CD14-positive monocyte (primary cell): ENCODE measurements around the gene GSTO2. TPM values are rescaled to one million over a fixed set of nuclear protein-coding genes. Genes with fewer than 3 reads are reported as not detected.

ENCODE experiments used
- DNase-seq, 3 donors: peaks; one replicate each; pipeline ENCODE4 v3.0.0-alpha.2; 2011 to 2022
- H2AFZ ChIP-seq: 2 replicates; pipeline ENCODE4 v1.6.0; 2012; ENCODE audit warnings: mild to moderate bottlenecking, low read depth, low read length, inconsistent platforms; ENCODE audit not compliant: insufficient read depth, poor library complexity, severe bottlenecking
- H3K27ac ChIP-seq, 2 donors: 1 replicate in 1 of 2; 2 replicates in 1 of 2; pipeline ENCODE4 v1.5.1; 2012 to 2013; ENCODE audit warnings: low read length in 2 of 2, control low read depth in 1 of 2, inconsistent platforms in 1 of 2, low read depth in 1 of 2, mild to moderate bottlenecking in 1 of 2
- H3K27me3 ChIP-seq, 2 donors: one replicate each; pipeline versions ENCODE4 v1.6.0 to v1.6.1; 2011 to 2013; ENCODE audit warnings: low read length in 2 of 2; ENCODE audit not compliant: control insufficient read depth in 2 of 2, insufficient read depth in 2 of 2
- H3K36me3 ChIP-seq, 2 donors: replicated peaks in 1 of 2; 1 replicate in 1 of 2; 2 replicates in 1 of 2; pipeline versions ENCODE4 v1.5.1 to v1.6.1; 2012 to 2013; ENCODE audit warnings: low read length in 2 of 2, control low read depth in 1 of 2, inconsistent platforms in 1 of 2, mild to moderate bottlenecking in 1 of 2; ENCODE audit not compliant: insufficient read depth in 2 of 2, control insufficient read depth in 1 of 2
- H3K4me1 ChIP-seq, 2 donors: 1 replicate in 1 of 2; 2 replicates in 1 of 2; pipeline versions ENCODE4 v1.5.1 to v1.6.1; 2012 to 2013; ENCODE audit warnings: low read length in 2 of 2, control low read depth in 1 of 2, inconsistent platforms in 1 of 2, mild to moderate bottlenecking in 1 of 2, moderate library complexity in 1 of 2; ENCODE audit not compliant: insufficient read depth in 2 of 2, control insufficient read depth in 1 of 2
- H3K4me2 ChIP-seq: replicated peaks from 2 replicates; pipeline ENCODE3; 2012; ENCODE audit warnings: low read length, moderate library complexity, mild to moderate bottlenecking; ENCODE audit not compliant: poor library complexity, severe bottlenecking; ENCODE audit errors: extremely low read depth
- H3K4me3 ChIP-seq, 3 experiments: fragments of 200-600 bp in 1 of 3; sonication (generic) in 1 of 3; replicated peaks in 1 of 3; 1 replicate in 2 of 3; 2 replicates in 1 of 3; pipeline ENCODE4 v1.5.1; 2011 to 2013; ENCODE audit warnings: low read length in 3 of 3, mild to moderate bottlenecking in 3 of 3, control low read depth in 2 of 3, low read depth in 2 of 3, inconsistent platforms in 1 of 3, moderate library complexity in 1 of 3
- H3K79me2 ChIP-seq: 2 replicates; pipeline ENCODE4 v1.6.0; 2012; ENCODE audit warnings: mild to moderate bottlenecking, control low read depth, inconsistent platforms, low read length, moderate library complexity; ENCODE audit not compliant: insufficient read depth
- H3K9ac ChIP-seq: 2 replicates; pipeline ENCODE4 v1.6.0; 2017; ENCODE audit warnings: low read length, mild to moderate bottlenecking; ENCODE audit not compliant: insufficient read depth, poor library complexity, severe bottlenecking
- H3K9me3 ChIP-seq, 2 donors: replicated peaks in 1 of 2; 1 replicate in 1 of 2; 2 replicates in 1 of 2; pipeline versions ENCODE4 v1.5.1 to v1.6.1; 2012 to 2013; ENCODE audit warnings: low read length in 2 of 2, control low read depth in 1 of 2; ENCODE audit not compliant: control insufficient read depth in 1 of 2, insufficient read depth in 1 of 2
- H4K20me1 ChIP-seq: 2 replicates; pipeline ENCODE4 v1.6.0; 2012; ENCODE audit warnings: mild to moderate bottlenecking, low read length, control low read depth, moderate library complexity; ENCODE audit not compliant: insufficient read depth
- H3K27ac Mint-ChIP-seq, 7 donors: one replicate each; pipeline ENCODE4 v1.8.0; 2020; ENCODE audit warnings: mild to moderate bottlenecking in 7 of 7, mixed read lengths in 7 of 7, moderate library complexity in 6 of 7, inconsistent platforms in 2 of 7
- H3K27me3 Mint-ChIP-seq, 3 donors: one replicate each; pipeline ENCODE4 v1.8.0; 2021 to 2022; ENCODE audit warnings: low read depth in 3 of 3, mild to moderate bottlenecking in 3 of 3, mixed read lengths in 3 of 3, moderate library complexity in 3 of 3, inconsistent platforms in 1 of 3
- H3K36me3 Mint-ChIP-seq, 2 donors: one replicate each; pipeline ENCODE4 v1.8.0; 2020; ENCODE audit warnings: mixed read lengths in 2 of 2, inconsistent platforms in 1 of 2, mild to moderate bottlenecking in 1 of 2
- H3K4me1 Mint-ChIP-seq: one replicate; pipeline ENCODE4 v1.8.0; 2020; ENCODE audit warnings: mild to moderate bottlenecking, mixed read lengths
- H3K4me3 Mint-ChIP-seq, 2 donors: one replicate each; pipeline ENCODE4 v1.8.0; 2020; ENCODE audit warnings: mild to moderate bottlenecking in 2 of 2, mixed read lengths in 2 of 2, moderate library complexity in 1 of 2
- H3K9me3 Mint-ChIP-seq, 7 donors: one replicate each; pipeline ENCODE4 v1.8.0; 2020 to 2022; ENCODE audit warnings: mixed read lengths in 7 of 7, mild to moderate bottlenecking in 6 of 7, moderate library complexity in 6 of 7, inconsistent platforms in 2 of 7
- CTCF ChIP-seq: fragments of 200-600 bp; IDR thresholded peaks from one replicate; pipeline ENCODE4 v1.8.0; 2022; ENCODE audit warnings: antibody characterized with exemption, mild to moderate bottlenecking
- WGBS: methylation state at CpG from one replicate; pipeline ENCODE4 v1.1.5; 2013; ENCODE audit warnings: missing lambda C conversion rate; ENCODE audit not compliant: insufficient coverage; 5-methylcytosine and 5-hydroxymethylcytosine counted together
- intact Hi-C, 2 donors: fragments of 100-400 bp; cut with micrococcal nuclease; formaldehyde crosslinking; loops; one replicate each; pipeline versions ENCODE4 v1.15.0 to v1.15.1; 2023
- polyA plus RNA-seq, 3 donors: library from polyadenylated mRNA; depleted of rRNA in 1 of 3; unstranded in 2 of 3; stranded (reverse) in 1 of 3; fragments of 300-500 nt in 2 of 3; fragments of >200 nt in 1 of 3; fragmentation: Illumina TruSeq in 2 of 3; gene quantifications; 1 replicate in 2 of 3; 2 replicates in 1 of 3; pipeline ENCODE4 v1.2.3, GENCODE V29; 2012 to 2021

Gene GSTO2
- polyA plus RNA-seq, 3 donors = 0.16 to 0.26 TPM; not detected in 1

GRCh38 chr10:104345941-104346340 lies 77.0 kb downstream of the GSTO2 start:
- DNase-seq = peak in 2 of 3 donors; percentile 51 to 72
- H3K4me2 ChIP-seq = no peak overlapping the region
- intact Hi-C loops = loop anchor here in 1 of 2 donors (5.0 kb wide), 1 partner anchor 39 kb away; no protein-coding TSS in a partner anchor
- H4K20me1 ChIP-seq = no peaks in the 10 kb centered on the region
- H3K4me3 ChIP-seq = no peak overlapping the region
- Mint-ChIP-seq H3K27me3 (peaks cover 0 to 1% (median 0%) of the 10 kb centered on the region in 3 donors), H3K9me3 (peaks cover 0 to 3% (median 0%) of the 10 kb centered on the region in 7 donors), H3K27ac (peak overlapping the region; percentile 57 to 83 (median 75)), H3K36me3 (no peaks in the 10 kb centered on the region), H3K4me1 (peaks cover 15% of the 10 kb centered on the region), H3K4me3 (no peak overlapping the region)
- no peak overlapping the region for H3K9ac ChIP-seq
- no peaks in the 10 kb centered on the region for H3K79me2 ChIP-seq
- TF ChIP-seq CTCF = no peak
- no peaks in the 10 kb centered on the region for H3K9me3 ChIP-seq
- no peak overlapping the region for H2AFZ ChIP-seq
- H3K27ac ChIP-seq = peak overlapping the region in 1 of 2 donors; percentile 17
- no peaks in the 10 kb centered on the region for H3K27me3 ChIP-seq
- peaks cover 44 to 48% of the 10 kb centered on the region in 2 donors for H3K4me1 ChIP-seq
- WGBS = no CpG with 5 or more reads among the region's 4 CpGs
- H3K36me3 ChIP-seq = no peaks in the 10 kb centered on the region

GRCh38 chr10:104347295-104348045 lies 78.5 kb downstream of the GSTO2 start:
- no peak overlapping the region for H3K4me3 Mint-ChIP-seq
- no peak overlapping the region for H3K4me3 ChIP-seq
- H3K9ac ChIP-seq = no peak overlapping the region
- peaks cover 56 to 61% of the 10 kb centered on the region in 2 donors for H3K4me1 ChIP-seq
- DNase-seq = peak in 2 of 3 donors; percentile 39 to 57
- TF ChIP-seq CTCF = no peak
- H3K36me3 Mint-ChIP-seq = no peaks in the 10 kb centered on the region
- no peaks in the 10 kb centered on the region for H3K36me3 ChIP-seq
- H3K27ac ChIP-seq = peak overlapping the region in 1 of 2 donors; percentile 99
- H3K9me3 ChIP-seq = no peaks in the 10 kb centered on the region
- whole genome bisulfite sequencing = 53% methylated on average over 3 of the region's 4 CpGs
- H3K4me1 Mint-ChIP-seq = peaks cover 15% of the 10 kb centered on the region
- H3K27ac Mint-ChIP-seq = peak overlapping the region in 6 of 7 donors; percentile 11 to 82 (median 70)
- H3K9me3 Mint-ChIP-seq = peaks cover 0 to 3% (median 0%) of the 10 kb centered on the region in 7 donors
- intact Hi-C loops = loop anchor here in 1 of 2 donors (5.0 kb wide), 1 partner anchor 40 kb away; no protein-coding TSS in a partner anchor
- H3K4me2 ChIP-seq = no peak overlapping the region
- H2AFZ ChIP-seq = no peak overlapping the region
- peaks cover 0 to 1% (median 1%) of the 10 kb centered on the region in 3 donors for H3K27me3 Mint-ChIP-seq
- H3K79me2 ChIP-seq = no peaks in the 10 kb centered on the region
- no peaks in the 10 kb centered on the region for H4K20me1 ChIP-seq
- no peaks in the 10 kb centered on the region for H3K27me3 ChIP-seq
